Measurements from ENCODE around the gene SNIP1.
"Not testable (repeated sequence)": the region's sequence is repeated elsewhere in the genome, so short reads cannot be mapped to it uniquely, and the experiment has no call there.

The SNIP1 gene

GRCh38 chr1:37506740-37507139 is 47.4 kb downstream of the SNIP1 start:
- DNase-seq: no peak

- DNase-seq: not testable (repeated sequence)
Observed at GRCh38 chr1:37502791-37503190, 51.3 kb downstream of the SNIP1 start.

GRCh38 chr1:37502104-37502503 is 52.0 kb downstream of the SNIP1 start:
- DNase-seq: no peak

- no peak for DNase-seq
Observed at GRCh38 chr1:37501661-37502060, 52.4 kb downstream of the SNIP1 start.

- no peak for DNase-seq
Observed at GRCh38 chr1:37498872-37499617, 55.0 kb downstream of the SNIP1 start.

- DNase-seq: no peak
Observed at GRCh38 chr1:37497832-37498231, 56.3 kb downstream of the SNIP1 start.

GRCh38 chr1:37495875-37496274 is 58.2 kb downstream of the SNIP1 start:
- DNase-seq: no peak

GRCh38 chr1:37493336-37494098 is 60.6 kb downstream of the SNIP1 start:
- no peak for DNase-seq

- no peak for DNase-seq
Observed at GRCh38 chr1:37487619-37487984, 66.5 kb downstream of the SNIP1 start.

GRCh38 chr1:37486680-37487618 is 67.1 kb downstream of the SNIP1 start:
- peak; percentile 77 for DNase-seq

GRCh38 chr1:37485902-37486679 is 68.0 kb downstream of the SNIP1 start:
- no peak for DNase-seq
